Endodermal cell (in vitro differentiated cells): ENCODE data around the gene AGXT2. TPM values are rescaled to one million over a fixed set of nuclear protein-coding genes. Genes with fewer than 3 reads are reported as not detected.

ENCODE experiments used
- DNase-seq: peaks from one replicate; pipeline ENCODE4 v3.0.0-alpha.2; 2017
- H3K27ac ChIP-seq: 2 replicates; pipeline ENCODE4 v1.5.1; 2013; ENCODE audit warnings: mild to moderate bottlenecking, low read depth, low read length, moderate library complexity
- H3K27me3 ChIP-seq: 2 replicates; pipeline ENCODE4 v1.6.1; 2013; ENCODE audit warnings: mild to moderate bottlenecking, low read length, moderate library complexity; ENCODE audit not compliant: insufficient read depth, control insufficient read depth, poor library complexity, severe bottlenecking
- H3K36me3 ChIP-seq: 2 replicates; pipeline ENCODE4 v1.7.0; 2013; ENCODE audit warnings: mild to moderate bottlenecking, low read length, moderate library complexity; ENCODE audit not compliant: control insufficient read depth, insufficient read depth
- H3K4me1 ChIP-seq: one replicate; pipeline ENCODE4 v1.7.0; 2013; ENCODE audit warnings: low read length; ENCODE audit not compliant: control insufficient read depth, insufficient read depth
- H3K4me3 ChIP-seq: 2 replicates; pipeline ENCODE4 v1.5.1; 2013; ENCODE audit warnings: mild to moderate bottlenecking, low read length, moderate library complexity
- H3K9ac ChIP-seq: 2 replicates; pipeline ENCODE4 v1.6.1; 2013; ENCODE audit warnings: mild to moderate bottlenecking, low read length, moderate library complexity; ENCODE audit not compliant: poor library complexity, severe bottlenecking; ENCODE audit errors: extremely low read depth
- H3K9me3 ChIP-seq: 2 replicates; pipeline ENCODE4 v1.6.1; 2013; ENCODE audit warnings: mild to moderate bottlenecking, low read length, moderate library complexity; ENCODE audit not compliant: control insufficient read depth
- H3K27ac Mint-ChIP-seq: 2 replicates; pipeline ENCODE4 v1.8.0; 2020; ENCODE audit warnings: mixed read lengths
- H3K27me3 Mint-ChIP-seq: 2 replicates; pipeline ENCODE4 v1.8.0; 2021; ENCODE audit warnings: mild to moderate bottlenecking, mixed read lengths; ENCODE audit not compliant: insufficient read depth
- H3K36me3 Mint-ChIP-seq: 2 replicates; pipeline ENCODE4 v1.8.0; 2020; ENCODE audit warnings: low read depth, mixed read lengths
- H3K4me1 Mint-ChIP-seq: 2 replicates; pipeline ENCODE4 v1.8.0; 2020; ENCODE audit warnings: mixed read lengths
- H3K4me3 Mint-ChIP-seq: 2 replicates; pipeline ENCODE4 v1.8.0; 2020; ENCODE audit warnings: mild to moderate bottlenecking, moderate library complexity, mixed read lengths
- H3K9me3 Mint-ChIP-seq: 2 replicates; pipeline ENCODE4 v1.8.0; 2020; ENCODE audit warnings: mild to moderate bottlenecking, mixed read lengths
- WGBS, 2 experiments: methylation state at CpG; one replicate each; pipeline versions ENCODE4 v1.1.5 to v1.1.7; 2013; ENCODE audit warnings: missing lambda C conversion rate in 2 of 2, mixed read lengths in 1 of 2; ENCODE audit not compliant: insufficient coverage in 1 of 2, insufficient read length in 1 of 2; 5-methylcytosine and 5-hydroxymethylcytosine counted together
- total RNA-seq, 2 donors: library from RNA; stranded (reverse); fragmentation: NEBNext Ultra II Directional in 1 of 2; extraction: Animal tissue kit (Norgen Biotek cat#: 25700) in 1 of 2; gene quantifications; 2 replicates in 1 of 2; 3 replicates in 1 of 2; pipeline ENCODE4 v1.2.1, GENCODE V29; 2021
- TF ChIP-seq, protein P1 (sequence below): fragments of 200-600 bp; sonication (generic); conservative IDR thresholded peaks from 2 replicates; pipeline ENCODE4 v1.5.0; 2021; ENCODE audit warnings: antibody characterized with exemption, mild to moderate bottlenecking

Gene AGXT2
- total RNA-seq, 2 donors from 2014 or later: not detected

- H3K9ac ChIP-seq: no peak overlapping the region
- H3K27ac ChIP-seq: no peak overlapping the region
- 86 to 100% methylated on average over 1 to 3 of the region's 3 CpGs for WGBS, 2 experiments
- no peaks in the 10 kb centered on the region for H3K9me3 ChIP-seq
- no peaks in the 10 kb centered on the region for H3K27me3 ChIP-seq
- peaks cover 4% of the 10 kb centered on the region for H3K36me3 Mint-ChIP-seq
- no peak for DNase-seq
- no peak overlapping the region for H3K4me3 Mint-ChIP-seq
- H3K9me3 Mint-ChIP-seq: peaks cover 8% of the 10 kb centered on the region
- H3K27me3 Mint-ChIP-seq: no peaks in the 10 kb centered on the region
- TF ChIP-seq, protein P1, sequence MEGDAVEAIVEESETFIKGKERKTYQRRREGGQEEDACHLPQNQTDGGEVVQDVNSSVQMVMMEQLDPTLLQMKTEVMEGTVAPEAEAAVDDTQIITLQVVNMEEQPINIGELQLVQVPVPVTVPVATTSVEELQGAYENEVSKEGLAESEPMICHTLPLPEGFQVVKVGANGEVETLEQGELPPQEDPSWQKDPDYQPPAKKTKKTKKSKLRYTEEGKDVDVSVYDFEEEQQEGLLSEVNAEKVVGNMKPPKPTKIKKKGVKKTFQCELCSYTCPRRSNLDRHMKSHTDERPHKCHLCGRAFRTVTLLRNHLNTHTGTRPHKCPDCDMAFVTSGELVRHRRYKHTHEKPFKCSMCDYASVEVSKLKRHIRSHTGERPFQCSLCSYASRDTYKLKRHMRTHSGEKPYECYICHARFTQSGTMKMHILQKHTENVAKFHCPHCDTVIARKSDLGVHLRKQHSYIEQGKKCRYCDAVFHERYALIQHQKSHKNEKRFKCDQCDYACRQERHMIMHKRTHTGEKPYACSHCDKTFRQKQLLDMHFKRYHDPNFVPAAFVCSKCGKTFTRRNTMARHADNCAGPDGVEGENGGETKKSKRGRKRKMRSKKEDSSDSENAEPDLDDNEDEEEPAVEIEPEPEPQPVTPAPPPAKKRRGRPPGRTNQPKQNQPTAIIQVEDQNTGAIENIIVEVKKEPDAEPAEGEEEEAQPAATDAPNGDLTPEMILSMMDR: no peak
- H3K36me3 ChIP-seq: no peaks in the 10 kb centered on the region
- no peaks in the 10 kb centered on the region for H3K4me1 Mint-ChIP-seq
- H3K4me1 ChIP-seq: no peaks in the 10 kb centered on the region
- H3K4me3 ChIP-seq: no peak overlapping the region
- no peak overlapping the region for H3K27ac Mint-ChIP-seq
Observed at GRCh38 chr5:35083150-35083549, 35.4 kb upstream of the AGXT2 start.

DNA sequence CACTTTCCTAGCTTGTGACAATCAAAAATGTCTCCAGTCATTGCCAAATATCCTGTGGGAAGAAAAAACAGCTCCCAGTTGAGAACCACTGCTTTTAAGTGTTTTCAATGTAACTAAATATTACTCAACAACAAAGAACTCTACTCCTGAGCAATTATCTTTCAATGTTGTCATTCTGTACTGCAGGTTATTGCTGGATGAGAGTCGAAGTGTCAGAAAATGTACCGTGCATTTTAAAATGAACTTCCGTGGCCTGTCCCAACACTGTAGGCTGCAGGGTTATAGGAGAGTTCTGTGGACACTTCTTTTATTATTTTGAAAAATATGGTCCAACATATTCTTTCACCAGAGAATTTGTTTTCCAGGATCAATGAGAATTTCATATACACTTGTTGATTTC lies 34.8 kb upstream of the AGXT2 start:
- H3K27me3 Mint-ChIP-seq: no peaks in the 10 kb centered on the region
- Histone ChIP-seq H3K9ac (no peak overlapping the region), H3K4me3 (no peak overlapping the region), H3K27me3 (no peaks in the 10 kb centered on the region), H3K36me3 (no peaks in the 10 kb centered on the region), H3K4me1 (no peaks in the 10 kb centered on the region), H3K9me3 (no peaks in the 10 kb centered on the region), H3K27ac (no peak overlapping the region)
- no peaks in the 10 kb centered on the region for H3K4me1 Mint-ChIP-seq
- peaks cover 6% of the 10 kb centered on the region for H3K36me3 Mint-ChIP-seq
- no peak overlapping the region for H3K4me3 Mint-ChIP-seq
- no peak overlapping the region for H3K27ac Mint-ChIP-seq
- no peak for DNase-seq
- TF ChIP-seq, protein P1: no peak
- H3K9me3 Mint-ChIP-seq: peaks cover 11% of the 10 kb centered on the region
- WGBS, 2 experiments: 93 to 100% methylated on average over 3 of the region's 3 CpGs

DNA sequence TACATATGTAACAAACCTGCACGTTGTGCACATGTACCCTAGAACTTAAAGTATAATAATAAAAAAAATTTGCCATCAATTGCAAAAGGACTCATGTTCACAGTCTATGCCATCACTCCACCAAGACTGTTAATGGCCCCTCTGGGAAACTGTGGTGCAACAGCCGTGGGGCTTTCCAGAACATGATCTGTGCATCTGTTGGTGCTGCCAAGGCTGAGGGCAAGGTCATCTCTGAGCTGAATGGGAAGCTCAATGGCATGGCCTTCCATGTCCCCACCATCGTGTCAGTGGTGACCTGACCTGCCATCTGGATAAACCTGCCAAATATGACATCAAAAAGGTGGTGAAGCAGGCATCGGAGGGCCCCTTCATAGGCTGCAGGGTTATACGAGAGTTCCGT lies 33.4 kb upstream of the AGXT2 start:
- Mint-ChIP-seq H3K27ac (no peak overlapping the region), H3K4me3 (no peak overlapping the region), H3K9me3 (peaks cover 13% of the 10 kb centered on the region), H3K4me1 (no peaks in the 10 kb centered on the region), H3K36me3 (peaks cover 6% of the 10 kb centered on the region), H3K27me3 (no peaks in the 10 kb centered on the region)
- H3K4me1 ChIP-seq: no peaks in the 10 kb centered on the region
- H3K27me3 ChIP-seq: no peaks in the 10 kb centered on the region
- H3K36me3 ChIP-seq: no peaks in the 10 kb centered on the region
- no peak overlapping the region for H3K27ac ChIP-seq
- TF ChIP-seq, protein P1: no peak
- H3K9ac ChIP-seq: no peak overlapping the region
- no peaks in the 10 kb centered on the region for H3K9me3 ChIP-seq
- DNase-seq: no peak
- WGBS, 2 experiments: 92 to 94% methylated on average over 4 to 5 of the region's 6 CpGs
- H3K4me3 ChIP-seq: no peak overlapping the region
